ENCODE results near the gene TLCD4. TPM values are rescaled to one million over a fixed set of nuclear protein-coding genes. Genes with fewer than 3 reads are reported as not detected.

The TLCD4 gene, protein sequence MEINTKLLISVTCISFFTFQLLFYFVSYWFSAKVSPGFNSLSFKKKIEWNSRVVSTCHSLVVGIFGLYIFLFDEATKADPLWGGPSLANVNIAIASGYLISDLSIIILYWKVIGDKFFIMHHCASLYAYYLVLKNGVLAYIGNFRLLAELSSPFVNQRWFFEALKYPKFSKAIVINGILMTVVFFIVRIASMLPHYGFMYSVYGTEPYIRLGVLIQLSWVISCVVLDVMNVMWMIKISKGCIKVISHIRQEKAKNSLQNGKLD
- 0.08 TPM in 1 of 2 replicates, not detected in the other for total RNA-seq

GRCh38 chr1:95117207-95118066 lies at the start of gene TLCD4:
TSS of gene TLCD4 (plus strand) at chr1:95117355. CDS start at chr1:95143902, 26,547 bp downstream.

GRCh38 chr1:95072532-95073419 lies 44.4 kb upstream of the TLCD4 start, which contains the start of gene ALG14:
TSS of gene ALG14 (minus strand) at chr1:95072951. CDS start at chr1:95072898, 53 bp downstream.

Other genes starting within 250 kb of the TLCD4 start
- 82.4 and 92.7 TPM in 2 replicates for gene CNN3, start 190.2 kb upstream of the TLCD4 start, total RNA-seq
- 0.95 and 1.3 TPM in 2 replicates for gene ALG14, start 44.4 kb upstream of the TLCD4 start, total RNA-seq
- 6.3 and 9.0 TPM in 2 replicates for gene RWDD3, start 116.9 kb downstream of the TLCD4 start, total RNA-seq